Measurements from ENCODE around the gene PKN3.

Gene PKN3

GRCh38 chr9:128712451-128713410 lies 10.4 kb downstream of the PKN3 start:
- Histone ChIP-seq H3K27ac (ENCODE audit: low read depth, low read length) (no peak overlapping the region), H3K9me3 (ENCODE audit: low read length) (no peaks in the 10 kb centered on the region), H3K4me3 (ENCODE audit: low read depth in 1 of 2, low read length in 2 of 2) (no peak overlapping the region), H3K27me3 (ENCODE audit: control insufficient read depth in 1 of 2, insufficient read depth in 2 of 2, low read length in 2 of 2) (no peaks in the 10 kb centered on the region), H3K9ac (ENCODE audit: low read length) (no peak overlapping the region), H3K36me3 (ENCODE audit: insufficient read depth, low read length) (no peaks in the 10 kb centered on the region), H3K4me1 (ENCODE audit: insufficient read depth, low read length) (no peaks in the 10 kb centered on the region)

GRCh38 chr9:128713411-128713780 lies 11.1 kb downstream of the PKN3 start:
- Histone ChIP-seq H3K9ac (ENCODE audit: low read length) (no peak overlapping the region), H3K4me3 (ENCODE audit: low read depth in 1 of 2, low read length in 2 of 2) (no peak overlapping the region), H3K27ac (ENCODE audit: low read depth, low read length) (no peak overlapping the region)

GRCh38 chr9:128713941-128714573 lies 11.8 kb downstream of the PKN3 start:
- no peak overlapping the region for H3K27ac ChIP-seq (ENCODE audit: low read depth, low read length)
- H3K9ac ChIP-seq (ENCODE audit: low read length) = no peak overlapping the region
- H3K4me1 ChIP-seq (ENCODE audit: insufficient read depth, low read length) = no peaks in the 10 kb centered on the region
- no peaks in the 10 kb centered on the region for H3K9me3 ChIP-seq (ENCODE audit: low read length)
- H3K27me3 ChIP-seq (ENCODE audit: control insufficient read depth in 1 of 2, insufficient read depth in 2 of 2, low read length in 2 of 2) = no peaks in the 10 kb centered on the region
- H3K4me3 ChIP-seq (ENCODE audit: low read depth in 1 of 2, low read length in 2 of 2) = no peak overlapping the region
- H3K36me3 ChIP-seq (ENCODE audit: insufficient read depth, low read length) = no peaks in the 10 kb centered on the region

More at GRCh38 chr9:128713411-128713780, 11.1 kb downstream of the PKN3 start:
- Histone ChIP-seq H3K4me1 (ENCODE audit: insufficient read depth, low read length) (no peaks in the 10 kb centered on the region), H3K9me3 (ENCODE audit: low read length) (no peaks in the 10 kb centered on the region), H3K36me3 (ENCODE audit: insufficient read depth, low read length) (no peaks in the 10 kb centered on the region), H3K27me3 (ENCODE audit: control insufficient read depth in 1 of 2, insufficient read depth in 2 of 2, low read length in 2 of 2) (no peaks in the 10 kb centered on the region)

- no peak overlapping the region for H3K4me3 ChIP-seq (ENCODE audit: low read depth in 1 of 2, low read length in 2 of 2)
- no peak overlapping the region for H3K9ac ChIP-seq (ENCODE audit: low read length)
- no peaks in the 10 kb centered on the region for H3K27me3 ChIP-seq (ENCODE audit: control insufficient read depth in 1 of 2, insufficient read depth in 2 of 2, low read length in 2 of 2)
- no peaks in the 10 kb centered on the region for H3K9me3 ChIP-seq (ENCODE audit: low read length)
- no peak overlapping the region for H3K27ac ChIP-seq (ENCODE audit: low read depth, low read length)
- no peaks in the 10 kb centered on the region for H3K36me3 ChIP-seq (ENCODE audit: insufficient read depth, low read length)
- no peaks in the 10 kb centered on the region for H3K4me1 ChIP-seq (ENCODE audit: insufficient read depth, low read length)
Observed at GRCh38 chr9:128714586-128715435, 12.5 kb downstream of the PKN3 start.

- no peaks in the 10 kb centered on the region for H3K27me3 ChIP-seq (ENCODE audit: control insufficient read depth in 1 of 2, insufficient read depth in 2 of 2, low read length in 2 of 2)
- no peak overlapping the region for H3K27ac ChIP-seq (ENCODE audit: low read depth, low read length)
- no peaks in the 10 kb centered on the region for H3K9me3 ChIP-seq (ENCODE audit: low read length)
- no peak overlapping the region for H3K9ac ChIP-seq (ENCODE audit: low read length)
- no peaks in the 10 kb centered on the region for H3K36me3 ChIP-seq (ENCODE audit: insufficient read depth, low read length)
- H3K4me3 ChIP-seq (ENCODE audit: low read depth in 1 of 2, low read length in 2 of 2) = no peak overlapping the region
- no peaks in the 10 kb centered on the region for H3K4me1 ChIP-seq (ENCODE audit: insufficient read depth, low read length)
Observed at GRCh38 chr9:128715436-128715750, 13.1 kb downstream of the PKN3 start.

- Histone ChIP-seq H3K36me3 (ENCODE audit: insufficient read depth, low read length) (no peaks in the 10 kb centered on the region), H3K27me3 (ENCODE audit: control insufficient read depth in 1 of 2, insufficient read depth in 2 of 2, low read length in 2 of 2) (no peaks in the 10 kb centered on the region), H3K4me1 (ENCODE audit: insufficient read depth, low read length) (no peaks in the 10 kb centered on the region), H3K9me3 (ENCODE audit: low read length) (no peaks in the 10 kb centered on the region), H3K9ac (ENCODE audit: low read length) (no peak overlapping the region), H3K27ac (ENCODE audit: low read depth, low read length) (no peak overlapping the region), H3K4me3 (ENCODE audit: low read depth in 1 of 2, low read length in 2 of 2) (no peak overlapping the region)
Observed at GRCh38 chr9:128716581-128717254, 14.4 kb downstream of the PKN3 start.

GRCh38 chr9:128718047-128718446 lies 15.7 kb downstream of the PKN3 start:
- H3K27me3 ChIP-seq (ENCODE audit: control insufficient read depth in 1 of 2, insufficient read depth in 2 of 2, low read length in 2 of 2) = no peaks in the 10 kb centered on the region
- H3K9me3 ChIP-seq (ENCODE audit: low read length) = no peaks in the 10 kb centered on the region
- H3K9ac ChIP-seq (ENCODE audit: low read length) = no peak overlapping the region
- no peaks in the 10 kb centered on the region for H3K4me1 ChIP-seq (ENCODE audit: insufficient read depth, low read length)
- H3K27ac ChIP-seq (ENCODE audit: low read depth, low read length) = no peak overlapping the region
- H3K4me3 ChIP-seq (ENCODE audit: low read depth in 1 of 2, low read length in 2 of 2) = no peak overlapping the region
- H3K36me3 ChIP-seq (ENCODE audit: insufficient read depth, low read length) = no peaks in the 10 kb centered on the region

GRCh38 chr9:128718475-128718874 lies 16.2 kb downstream of the PKN3 start:
- Histone ChIP-seq H3K27me3 (ENCODE audit: control insufficient read depth in 1 of 2, insufficient read depth in 2 of 2, low read length in 2 of 2) (no peaks in the 10 kb centered on the region), H3K36me3 (ENCODE audit: insufficient read depth, low read length) (no peaks in the 10 kb centered on the region), H3K9me3 (ENCODE audit: low read length) (no peaks in the 10 kb centered on the region), H3K9ac (ENCODE audit: low read length) (no peak overlapping the region), H3K4me1 (ENCODE audit: insufficient read depth, low read length) (peaks cover 2% of the 10 kb centered on the region), H3K27ac (ENCODE audit: low read depth, low read length) (no peak overlapping the region), H3K4me3 (ENCODE audit: low read depth in 1 of 2, low read length in 2 of 2) (no peak overlapping the region)

- Histone ChIP-seq H3K4me1 (ENCODE audit: insufficient read depth, low read length) (peaks cover 10% of the 10 kb centered on the region), H3K9ac (ENCODE audit: low read length) (no peak overlapping the region), H3K9me3 (ENCODE audit: low read length) (no peaks in the 10 kb centered on the region), H3K27me3 (ENCODE audit: control insufficient read depth in 1 of 2, insufficient read depth in 2 of 2, low read length in 2 of 2) (no peaks in the 10 kb centered on the region), H3K27ac (ENCODE audit: low read depth, low read length) (no peak overlapping the region), H3K4me3 (ENCODE audit: low read depth in 1 of 2, low read length in 2 of 2) (no peak overlapping the region), H3K36me3 (ENCODE audit: insufficient read depth, low read length) (no peaks in the 10 kb centered on the region)
Observed at GRCh38 chr9:128719919-128720605, 17.8 kb downstream of the PKN3 start.

GRCh38 chr9:128720841-128721486 lies 18.7 kb downstream of the PKN3 start:
- Histone ChIP-seq H3K4me3 (ENCODE audit: low read depth in 1 of 2, low read length in 2 of 2) (no peak overlapping the region), H3K4me1 (ENCODE audit: insufficient read depth, low read length) (peaks cover 10% of the 10 kb centered on the region), H3K9me3 (ENCODE audit: low read length) (no peaks in the 10 kb centered on the region), H3K27ac (ENCODE audit: low read depth, low read length) (no peak overlapping the region), H3K36me3 (ENCODE audit: insufficient read depth, low read length) (no peaks in the 10 kb centered on the region), H3K27me3 (ENCODE audit: control insufficient read depth in 1 of 2, insufficient read depth in 2 of 2, low read length in 2 of 2) (no peaks in the 10 kb centered on the region), H3K9ac (ENCODE audit: low read length) (no peak overlapping the region)

Measured in muscle layer of colon (tissue), 2 donors.